T-helper 9 cell (primary cell): Measurements from ENCODE around the gene SH3BGRL3.
"Not testable (repeated sequence)": the region's sequence is repeated elsewhere in the genome, so short reads cannot be mapped to it uniquely, and the experiment has no call there.

Experiments used
- DNase-seq: peaks from one replicate; pipeline ENCODE4 v3.0.0-alpha.2; 2020

Gene SH3BGRL3

DNA sequence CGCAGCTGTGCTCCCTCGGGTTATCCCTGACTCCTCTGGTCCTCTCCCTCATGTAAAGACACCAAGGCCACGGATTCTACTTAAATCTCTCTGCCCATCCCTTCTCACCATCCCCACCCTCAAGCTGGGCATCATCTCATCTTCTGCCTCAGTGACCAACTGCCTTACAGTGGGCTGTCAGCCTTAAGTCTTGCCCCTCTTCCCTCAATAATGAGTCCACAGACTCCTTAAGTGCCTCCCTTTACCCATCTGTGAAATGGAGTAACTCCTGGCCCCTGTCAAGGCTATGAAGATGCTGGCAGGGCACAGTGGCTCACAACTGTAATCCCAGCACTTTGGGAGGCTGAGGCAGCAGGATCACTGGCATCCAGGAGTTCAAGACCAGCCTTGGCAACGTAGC lies 12.1 kb downstream of the SH3BGRL3 start:
- DNase-seq: no peak

DNA sequence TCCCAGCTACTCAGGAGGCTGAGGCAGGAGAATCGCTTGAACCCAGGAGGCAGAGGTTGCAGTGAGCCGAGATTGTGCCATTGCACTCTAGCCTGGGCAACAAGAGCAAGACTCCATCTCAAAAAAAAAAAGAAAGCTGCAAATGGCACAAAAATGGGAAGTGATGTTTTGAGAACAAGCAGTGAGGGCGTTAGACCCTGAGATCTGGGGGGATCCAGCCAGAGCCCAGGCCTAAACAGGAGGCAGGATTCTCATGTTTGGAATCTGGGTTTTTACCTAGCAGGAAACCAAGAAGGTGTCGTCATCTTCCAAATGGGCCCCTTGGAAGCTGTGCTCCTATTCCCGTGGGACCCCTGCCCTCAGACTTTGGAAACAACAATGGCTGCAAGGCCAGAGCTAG lies 12.8 kb downstream of the SH3BGRL3 start:
- not testable (repeated sequence) for DNase-seq

DNA sequence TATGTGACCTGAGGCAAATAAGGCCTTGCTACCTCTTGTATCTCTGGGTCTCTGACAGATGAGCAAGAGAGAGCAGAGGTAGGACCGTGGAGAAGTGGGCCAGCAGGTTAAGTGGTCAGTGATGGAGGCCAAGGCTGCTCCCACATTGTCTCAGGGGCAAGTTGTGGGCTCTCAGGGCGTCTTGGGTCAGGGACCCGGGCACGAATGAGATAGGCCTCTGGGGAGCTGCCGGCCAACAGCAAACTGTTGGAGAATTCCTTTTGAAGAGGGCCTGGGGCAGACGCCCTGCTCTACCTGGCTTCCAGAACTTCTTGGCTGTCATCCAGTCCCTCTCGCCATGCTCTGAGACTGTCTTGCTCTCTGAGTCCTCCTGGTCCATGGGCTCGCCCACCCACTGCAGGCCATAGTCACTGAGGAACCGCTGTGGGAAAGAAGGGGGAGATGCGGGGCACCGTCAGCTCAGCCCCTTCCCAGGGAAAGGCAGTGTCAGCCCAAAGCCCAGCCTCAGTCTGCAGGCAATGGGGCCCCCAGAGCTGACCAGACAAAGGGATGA lies 14.1 kb downstream of the SH3BGRL3 start:
- no peak for DNase-seq

DNA sequence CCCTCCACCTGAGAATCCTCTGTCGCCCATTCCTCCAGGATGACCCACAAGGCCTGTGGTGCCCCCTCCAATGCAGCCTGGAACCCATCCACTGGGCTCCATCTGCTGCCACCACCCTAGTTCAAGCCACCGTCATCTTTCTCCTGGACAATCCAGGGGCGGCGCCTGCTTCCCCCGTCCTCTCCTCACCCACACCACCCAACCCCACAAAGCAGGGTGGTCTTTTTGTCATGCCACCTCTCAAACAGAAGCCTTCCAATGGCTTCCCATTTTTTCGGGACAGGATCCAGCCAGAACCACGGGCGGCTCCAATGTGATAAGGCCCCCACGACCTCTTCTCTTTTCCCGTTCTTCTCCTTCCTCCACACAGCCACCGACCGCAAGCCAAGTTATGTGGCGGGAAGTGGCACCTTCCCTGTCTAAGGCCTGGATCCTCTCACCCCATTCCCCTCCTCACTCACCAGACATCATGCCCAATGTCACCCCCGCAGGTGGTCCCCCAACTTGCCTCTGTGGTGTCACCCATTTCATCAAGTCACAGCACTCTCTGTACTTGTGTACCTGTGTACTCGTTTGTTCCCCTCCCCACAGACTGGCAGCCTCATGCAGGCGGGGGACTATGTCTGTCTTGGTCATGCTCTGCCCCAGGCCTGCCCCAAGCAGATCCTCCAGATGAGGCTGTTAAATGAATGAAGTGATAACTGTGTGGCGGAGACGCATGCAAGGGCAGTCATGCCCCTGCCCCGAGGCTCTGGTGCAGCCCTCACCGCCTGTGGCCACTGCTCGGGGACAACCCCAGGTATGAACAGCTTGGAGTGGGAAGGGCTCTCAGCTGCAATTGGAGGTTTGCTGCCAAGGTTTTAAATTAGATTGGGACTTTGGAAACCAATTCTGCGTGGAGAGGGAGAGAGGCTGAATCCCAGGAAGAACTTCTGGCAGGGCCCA lies 15.6 kb downstream of the SH3BGRL3 start:
- no peak for DNase-seq

DNA sequence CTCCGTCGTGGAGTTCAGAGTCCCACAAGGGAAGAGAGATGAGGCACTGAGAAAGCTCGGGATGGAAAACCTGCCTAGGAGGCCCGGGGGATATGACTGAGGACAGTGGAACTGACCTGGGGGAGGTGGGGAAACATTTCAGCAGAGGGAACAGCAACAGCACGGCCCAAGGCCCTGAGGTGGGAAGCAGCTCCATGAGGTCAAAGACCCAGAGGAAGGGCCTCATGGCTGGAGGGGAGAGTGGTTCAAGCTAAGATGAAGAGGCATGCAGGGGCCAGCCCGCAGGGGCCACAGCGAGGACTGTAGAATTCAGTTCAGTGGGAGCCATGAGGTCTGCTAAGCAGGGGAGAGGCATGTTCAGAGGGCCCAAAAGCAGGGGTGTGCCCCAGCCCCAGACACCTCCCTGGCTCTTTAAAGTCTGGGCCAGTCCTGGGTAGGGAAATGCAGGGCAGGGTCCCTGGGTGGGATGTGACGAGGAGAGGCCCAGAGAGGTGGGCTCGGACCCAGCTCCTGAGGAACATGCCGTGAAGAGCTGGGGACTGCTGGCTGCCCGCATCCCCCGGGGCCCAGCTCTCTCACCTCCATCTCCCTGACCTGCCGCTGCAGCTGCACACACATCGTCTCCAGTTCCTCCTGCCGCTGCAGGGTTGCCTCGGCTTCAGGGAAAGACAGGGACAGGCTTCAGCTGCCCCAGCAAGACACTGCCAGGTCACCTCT lies 16.6 kb downstream of the SH3BGRL3 start:
- no peak for DNase-seq

GRCh38 chr1:26297057-26297790 lies 17.3 kb downstream of the SH3BGRL3 start:
- DNase-seq: no peak

GRCh38 chr1:26297791-26298124 lies 17.9 kb downstream of the SH3BGRL3 start:
- DNase-seq: no peak

- DNase-seq: no peak
Measured at GRCh38 chr1:26300578-26301275, 20.8 kb downstream of the SH3BGRL3 start.

GRCh38 chr1:26302733-26303405 lies 23.0 kb downstream of the SH3BGRL3 start:
- DNase-seq: no peak

GRCh38 chr1:26305667-26306289 lies 25.9 kb downstream of the SH3BGRL3 start:
- DNase-seq: no peak

GRCh38 chr1:26306290-26307229 lies 26.7 kb downstream of the SH3BGRL3 start, which contains the start of gene UBXN11:
Gene UBXN11, minus strand, starts transcription at chr1:26306636. Its CDS starts 3,753 bp downstream, at chr1:26302883.
- peak; percentile 88 for DNase-seq

GRCh38 chr1:26307363-26307781 lies 27.5 kb downstream of the SH3BGRL3 start:
- no peak for DNase-seq

- not testable (repeated sequence) for DNase-seq
Measured at GRCh38 chr1:26307966-26308899, 28.3 kb downstream of the SH3BGRL3 start.

- DNase-seq: no peak
Measured at GRCh38 chr1:26314501-26314900, 34.6 kb downstream of the SH3BGRL3 start.

DNA sequence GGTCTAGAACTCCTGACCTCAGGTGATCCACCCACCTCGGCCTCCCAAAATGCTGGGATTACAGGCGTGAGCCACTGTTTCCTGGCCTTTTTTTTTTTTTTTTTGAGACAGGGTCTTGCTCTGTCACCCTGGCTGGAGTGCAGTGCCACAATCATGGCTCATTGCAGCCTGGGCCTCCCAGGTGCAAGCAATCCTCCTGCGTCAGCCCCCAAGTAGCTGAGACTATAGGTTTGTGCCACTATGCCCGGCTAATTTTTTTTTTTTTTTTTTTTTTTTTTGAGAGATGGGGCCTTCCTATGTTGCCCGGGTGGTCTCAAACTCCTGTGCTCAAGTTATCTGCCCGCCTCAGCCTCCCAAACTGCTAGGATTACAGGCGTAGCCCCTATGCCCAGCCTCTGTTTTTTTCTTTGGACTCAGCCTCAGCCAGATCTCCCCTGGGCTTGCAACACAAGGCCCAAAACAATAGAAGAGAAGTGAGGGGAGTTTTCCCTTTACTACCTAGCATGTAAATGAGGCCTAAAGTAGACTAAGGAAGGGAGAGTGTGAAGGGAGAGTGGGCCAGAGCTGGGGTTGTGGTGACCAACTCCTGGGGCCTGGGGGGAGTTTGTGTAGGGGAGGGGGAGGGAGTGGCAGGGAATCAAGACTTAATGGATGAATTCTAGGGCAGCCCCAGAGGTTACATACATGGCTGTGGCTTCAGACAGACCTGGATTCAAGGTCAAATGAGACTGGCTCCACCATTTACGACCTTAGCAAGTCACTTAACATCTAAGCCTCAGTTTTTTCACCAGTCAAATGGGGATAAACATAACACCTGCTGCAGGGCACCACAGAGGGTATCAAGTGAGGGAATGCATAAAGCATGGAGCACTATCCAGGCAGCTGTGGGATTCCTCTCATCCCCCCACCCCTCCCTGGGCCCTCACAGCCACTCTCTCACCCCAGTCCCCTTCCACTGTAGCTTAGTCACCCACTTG lies 36.3 kb downstream of the SH3BGRL3 start:
- DNase-seq: no peak

DNA sequence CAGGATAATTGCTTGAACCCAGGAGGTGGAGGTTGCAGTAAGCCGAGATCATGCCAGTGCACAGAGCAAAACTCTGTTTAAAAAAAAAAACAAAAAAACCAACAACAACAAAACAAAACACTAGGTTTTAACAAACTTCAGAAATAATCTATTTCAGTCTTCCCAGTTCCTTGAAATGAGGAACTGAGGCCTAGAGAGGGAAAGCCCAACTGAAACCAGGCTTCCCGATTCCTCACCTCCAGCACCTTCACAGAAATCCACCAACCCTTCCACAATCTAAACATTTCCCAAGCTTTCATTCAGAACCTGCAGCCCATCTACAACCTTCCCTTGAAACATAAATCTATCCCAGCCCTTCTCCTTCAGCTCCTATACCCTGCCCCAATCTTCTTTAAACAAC lies 37.3 kb downstream of the SH3BGRL3 start:
- DNase-seq: no peak

DNA sequence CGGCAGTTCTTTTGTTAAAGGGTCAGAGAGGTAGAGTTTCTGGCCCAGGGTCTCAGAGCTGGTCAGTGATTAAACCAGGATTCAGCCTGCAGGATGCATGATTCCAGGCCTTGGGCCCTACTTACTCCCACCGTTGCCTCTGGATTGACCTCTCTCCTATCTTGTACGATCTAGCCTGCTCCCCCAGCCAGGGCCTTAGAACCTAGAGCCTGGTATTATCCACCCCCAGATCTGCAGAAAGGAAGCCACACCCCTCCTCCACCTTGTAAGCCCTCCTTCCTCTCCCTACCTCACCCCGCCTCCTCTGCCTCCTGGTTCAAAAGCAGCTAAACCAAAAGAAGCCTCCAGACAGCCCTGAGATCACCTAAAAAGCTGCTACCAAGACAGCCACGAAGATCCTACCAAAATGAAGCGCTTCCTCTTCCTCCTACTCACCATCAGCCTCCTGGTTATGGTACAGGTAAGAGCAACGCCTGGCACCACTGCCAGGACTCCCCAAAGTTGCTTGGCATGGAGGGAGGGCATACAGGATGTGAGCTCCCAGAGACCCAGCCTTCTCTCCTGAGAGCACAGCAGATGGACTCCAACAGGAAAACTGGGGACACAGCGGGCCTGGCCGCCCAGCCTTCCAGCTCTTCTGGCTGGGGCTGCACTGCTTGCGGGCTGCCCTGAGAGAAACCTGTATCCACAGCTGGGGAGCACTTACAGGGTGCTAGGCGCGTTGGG lies 37.9 kb downstream of the SH3BGRL3 start, which contains the start of gene CD52:
TSS of gene CD52 (plus strand) at position 347 of the 726 bp plus-strand sequence. CDS start at position 407, 60 bp downstream.
- DNase-seq: peak; percentile 62
